Thymus (tissue), 11 donors: ENCODE measurements around the gene SMARCAL1. TPM values are rescaled to one million over a fixed set of nuclear protein-coding genes. Genes with fewer than 3 reads are reported as not detected.

Experiments used
- DNase-seq, 9 donors: peaks; one replicate each; pipeline ENCODE4 v3.0.0-alpha.2; 2013; ENCODE audit warnings: low spot score in 9 of 9, low read depth in 6 of 9, missing footprints in 1 of 9
- H3K27ac ChIP-seq, 2 donors: one replicate each; pipeline ENCODE4 v1.5.1; 2013; ENCODE audit warnings: control low read depth in 1 of 2, low read depth in 1 of 2, low read length in 1 of 2, mild to moderate bottlenecking in 1 of 2, moderate library complexity in 1 of 2
- H3K27me3 ChIP-seq, 2 donors: one replicate each; pipeline ENCODE4 v1.5.1; 2013; ENCODE audit warnings: low read length in 1 of 2; ENCODE audit not compliant: control insufficient read depth in 2 of 2, insufficient read depth in 1 of 2
- H3K36me3 ChIP-seq, 2 donors: one replicate each; pipeline ENCODE4 v1.5.1; 2013; ENCODE audit warnings: low read length in 1 of 2, mild to moderate bottlenecking in 1 of 2, moderate library complexity in 1 of 2; ENCODE audit not compliant: control insufficient read depth in 2 of 2, insufficient read depth in 2 of 2
- H3K4me1 ChIP-seq, 2 donors: one replicate each; pipeline ENCODE4 v1.5.1; 2013; ENCODE audit warnings: low read length in 2 of 2; ENCODE audit not compliant: control insufficient read depth in 2 of 2, insufficient read depth in 2 of 2
- H3K4me3 ChIP-seq, 2 donors: one replicate each; pipeline ENCODE4 v1.5.1; 2013; ENCODE audit warnings: low read length in 2 of 2, control low read depth in 1 of 2, mild to moderate bottlenecking in 1 of 2
- H3K9me3 ChIP-seq, 2 donors: one replicate each; pipeline ENCODE4 v1.5.1; 2013; ENCODE audit warnings: low read length in 1 of 2, mild to moderate bottlenecking in 1 of 2; ENCODE audit not compliant: control insufficient read depth in 2 of 2, insufficient read depth in 1 of 2
- WGBS: extraction: QIAGEN DNeasy Blood & Tissue Kit; methylation state at CpG from one replicate; pipeline ENCODE4 v1.1.7; 2013; 5-methylcytosine and 5-hydroxymethylcytosine counted together
- polyA plus RNA-seq: library from polyadenylated mRNA; stranded (reverse); fragments of 200-250 nt; gene quantifications from one replicate; pipeline ENCODE4 v1.2.3, GENCODE V29; 2013
- total RNA-seq: library from RNA; stranded (reverse); fragments of 120-200 nt; gene quantifications from one replicate; pipeline ENCODE4 v1.2.4, GENCODE V29; 2013
- donor health status: healthy.

SMARCAL1 gene
- total and polyA plus RNA-seq, 2 donors = 8.5 to 13.8 TPM

GRCh38 chr2:216388046-216388884 lies 24.0 kb upstream of the SMARCAL1 start:
- no peak overlapping the region for H3K4me3 ChIP-seq
- H3K4me1 ChIP-seq = no peaks in the 10 kb centered on the region
- 91% methylated on average over 5 of the region's 5 CpGs for WGBS
- no peak overlapping the region for H3K27ac ChIP-seq
- no peaks in the 10 kb centered on the region for H3K36me3 ChIP-seq
- H3K27me3 ChIP-seq = no peaks in the 10 kb centered on the region
- peak in 1 of 9 donors; percentile 44 for DNase-seq
- no peaks in the 10 kb centered on the region for H3K9me3 ChIP-seq

- H3K9me3 ChIP-seq = no peaks in the 10 kb centered on the region
- no peaks in the 10 kb centered on the region for H3K36me3 ChIP-seq
- H3K27ac ChIP-seq = no peak overlapping the region
- WGBS = 59% methylated on average over 1 of the region's 1 CpG
- no peak overlapping the region for H3K4me3 ChIP-seq
- H3K27me3 ChIP-seq = no peaks in the 10 kb centered on the region
- DNase-seq = no peak
- no peaks in the 10 kb centered on the region for H3K4me1 ChIP-seq
Measured at GRCh38 chr2:216389570-216389969, 22.7 kb upstream of the SMARCAL1 start.

- no peak overlapping the region for H3K4me3 ChIP-seq
- no peaks in the 10 kb centered on the region for H3K36me3 ChIP-seq
- no peaks in the 10 kb centered on the region for H3K27me3 ChIP-seq
- WGBS = 97% methylated on average over 6 of the region's 6 CpGs
- peaks cover 0 to 3% of the 10 kb centered on the region in 2 donors for H3K4me1 ChIP-seq
- H3K27ac ChIP-seq = no peak overlapping the region
- DNase-seq = no peak
- H3K9me3 ChIP-seq = no peaks in the 10 kb centered on the region
Measured at GRCh38 chr2:216391401-216391800, 20.9 kb upstream of the SMARCAL1 start.

- Histone ChIP-seq H3K9me3 (no peaks in the 10 kb centered on the region), H3K36me3 (no peaks in the 10 kb centered on the region), H3K4me3 (no peak overlapping the region), H3K27ac (no peak overlapping the region), H3K27me3 (no peaks in the 10 kb centered on the region), H3K4me1 (peaks cover 0 to 3% of the 10 kb centered on the region in 2 donors)
- no peak for DNase-seq
- WGBS = 95% methylated on average over 6 of the region's 6 CpGs
Measured at GRCh38 chr2:216392018-216392562, 20.2 kb upstream of the SMARCAL1 start.

- Histone ChIP-seq H3K27me3 (no peaks in the 10 kb centered on the region), H3K4me1 (peaks cover 0 to 3% of the 10 kb centered on the region in 2 donors), H3K9me3 (no peaks in the 10 kb centered on the region), H3K27ac (no peak overlapping the region), H3K4me3 (no peak overlapping the region), H3K36me3 (no peaks in the 10 kb centered on the region)
- DNase-seq = no peak
- WGBS = 93% methylated on average over 12 of the region's 12 CpGs
Measured at GRCh38 chr2:216392945-216393840, 19.1 kb upstream of the SMARCAL1 start.

GRCh38 chr2:216394881-216395280 lies 17.4 kb upstream of the SMARCAL1 start:
- no peak overlapping the region for H3K27ac ChIP-seq
- H3K36me3 ChIP-seq = no peaks in the 10 kb centered on the region
- no peak for DNase-seq
- peaks cover 0 to 3% of the 10 kb centered on the region in 2 donors for H3K4me1 ChIP-seq
- no peak overlapping the region for H3K4me3 ChIP-seq
- WGBS = 37% methylated on average over 6 of the region's 6 CpGs
- H3K27me3 ChIP-seq = no peaks in the 10 kb centered on the region
- no peaks in the 10 kb centered on the region for H3K9me3 ChIP-seq

- no peaks in the 10 kb centered on the region for H3K27me3 ChIP-seq
- no peak for DNase-seq
- 93% methylated on average over 1 of the region's 1 CpG for WGBS
- H3K9me3 ChIP-seq = no peaks in the 10 kb centered on the region
- no peaks in the 10 kb centered on the region for H3K36me3 ChIP-seq
- no peak overlapping the region for H3K4me3 ChIP-seq
- no peak overlapping the region for H3K27ac ChIP-seq
- peaks cover 0 to 3% of the 10 kb centered on the region in 2 donors for H3K4me1 ChIP-seq
Measured at GRCh38 chr2:216399621-216400020, 12.7 kb upstream of the SMARCAL1 start.

- Histone ChIP-seq H3K9me3 (no peaks in the 10 kb centered on the region), H3K4me1 (no peaks in the 10 kb centered on the region), H3K4me3 (no peak overlapping the region), H3K27ac (no peak overlapping the region), H3K36me3 (no peaks in the 10 kb centered on the region), H3K27me3 (no peaks in the 10 kb centered on the region)
- DNase-seq = no peak
- 96% methylated on average over 6 of the region's 6 CpGs for WGBS
Measured at GRCh38 chr2:216402751-216403150, 9.5 kb upstream of the SMARCAL1 start.
